Measurements from ENCODE around the gene GLRX.
"Not testable (repeated sequence)": the region's sequence is repeated elsewhere in the genome, so short reads cannot be mapped to it uniquely, and the experiment has no call there.

GRCh38 chr5:95811461-95812073 lies 11.0 kb downstream of the GLRX start:
- TF ChIP-seq EZH2 (IDR thresholded peaks at IDR 0.05; ENCODE audit: borderline replicate concordance, low read length); CTCF (IDR thresholded peaks at IDR 0.05; ENCODE audit: low read length): not testable (repeated sequence)
